A549 treated with AZD2906 at 1 μM for 4 hours (cell line): ENCODE measurements around the gene LPIN1. TPM values are rescaled to one million over a fixed set of nuclear protein-coding genes. Genes with fewer than 3 reads are reported as not detected.

ENCODE experiments used
- total RNA-seq: library from RNA; stranded (reverse); fragments of 200-300 nt; extraction: Qiagen RNA extraction; gene quantifications from 5 replicates; pipeline ENCODE4 v1.2.3, GENCODE V29; 2022

LPIN1 gene, protein sequence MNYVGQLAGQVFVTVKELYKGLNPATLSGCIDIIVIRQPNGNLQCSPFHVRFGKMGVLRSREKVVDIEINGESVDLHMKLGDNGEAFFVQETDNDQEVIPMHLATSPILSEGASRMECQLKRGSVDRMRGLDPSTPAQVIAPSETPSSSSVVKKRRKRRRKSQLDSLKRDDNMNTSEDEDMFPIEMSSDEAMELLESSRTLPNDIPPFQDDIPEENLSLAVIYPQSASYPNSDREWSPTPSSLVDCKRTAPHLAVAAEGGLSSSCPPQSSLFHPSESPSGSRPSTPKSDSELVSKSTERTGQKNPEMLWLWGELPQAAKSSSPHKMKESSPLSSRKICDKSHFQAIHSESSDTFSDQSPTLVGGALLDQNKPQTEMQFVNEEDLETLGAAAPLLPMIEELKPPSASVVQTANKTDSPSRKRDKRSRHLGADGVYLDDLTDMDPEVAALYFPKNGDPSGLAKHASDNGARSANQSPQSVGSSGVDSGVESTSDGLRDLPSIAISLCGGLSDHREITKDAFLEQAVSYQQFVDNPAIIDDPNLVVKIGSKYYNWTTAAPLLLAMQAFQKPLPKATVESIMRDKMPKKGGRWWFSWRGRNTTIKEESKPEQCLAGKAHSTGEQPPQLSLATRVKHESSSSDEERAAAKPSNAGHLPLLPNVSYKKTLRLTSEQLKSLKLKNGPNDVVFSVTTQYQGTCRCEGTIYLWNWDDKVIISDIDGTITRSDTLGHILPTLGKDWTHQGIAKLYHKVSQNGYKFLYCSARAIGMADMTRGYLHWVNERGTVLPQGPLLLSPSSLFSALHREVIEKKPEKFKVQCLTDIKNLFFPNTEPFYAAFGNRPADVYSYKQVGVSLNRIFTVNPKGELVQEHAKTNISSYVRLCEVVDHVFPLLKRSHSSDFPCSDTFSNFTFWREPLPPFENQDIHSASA
- 9.6 to 10.7 TPM (median 9.8 TPM) in 5 replicates for total RNA-seq

DNA sequence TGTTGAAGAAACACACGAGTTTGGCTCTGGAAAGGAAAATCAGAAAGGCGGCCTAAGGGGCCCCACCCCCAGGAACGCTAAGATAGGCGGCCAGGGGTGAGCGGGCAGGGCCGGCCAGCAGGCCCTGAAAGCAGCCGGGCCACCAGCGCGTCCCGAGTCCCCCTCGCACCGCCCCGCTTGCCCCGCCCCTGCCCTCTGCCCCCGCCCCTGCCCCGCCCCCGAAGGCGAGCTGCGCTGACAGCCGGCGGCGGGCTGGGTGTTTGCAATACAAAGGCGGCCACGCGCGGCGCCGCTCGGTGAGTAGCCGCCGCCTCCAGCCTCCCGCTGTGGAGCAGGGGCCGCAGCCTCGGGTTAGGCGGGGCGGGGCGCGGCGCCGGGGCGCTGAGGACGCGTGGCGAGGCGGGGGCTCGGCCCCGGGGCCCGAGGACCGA lies at the start of gene LPIN1:
LPIN1 (plus strand) TSS at position 257 of the 431 bp plus-strand sequence. CDS start 18,910 bp downstream, outside the sequence.

Other genes with a start within 250 kb of the LPIN1 start
- 2.3 to 4.1 TPM (median 3.5 TPM) in 5 replicates for gene GREB1, start 212.6 kb upstream of the LPIN1 start, total RNA-seq
- gene NTSR2, start 76.4 kb upstream of the LPIN1 start, total RNA-seq: 0.05 to 0.08 TPM in 2 of 5 replicates, not detected in the others